8988T (cell line): ENCODE measurements around the gene VRK1.
"Not testable (repeated sequence)": the region's sequence is repeated elsewhere in the genome, so short reads cannot be mapped to it uniquely, and the experiment has no call there.

Source experiments
- DNase-seq: peaks from one replicate; pipeline ENCODE4 v3.0.0; 2011

VRK1 gene

DNA sequence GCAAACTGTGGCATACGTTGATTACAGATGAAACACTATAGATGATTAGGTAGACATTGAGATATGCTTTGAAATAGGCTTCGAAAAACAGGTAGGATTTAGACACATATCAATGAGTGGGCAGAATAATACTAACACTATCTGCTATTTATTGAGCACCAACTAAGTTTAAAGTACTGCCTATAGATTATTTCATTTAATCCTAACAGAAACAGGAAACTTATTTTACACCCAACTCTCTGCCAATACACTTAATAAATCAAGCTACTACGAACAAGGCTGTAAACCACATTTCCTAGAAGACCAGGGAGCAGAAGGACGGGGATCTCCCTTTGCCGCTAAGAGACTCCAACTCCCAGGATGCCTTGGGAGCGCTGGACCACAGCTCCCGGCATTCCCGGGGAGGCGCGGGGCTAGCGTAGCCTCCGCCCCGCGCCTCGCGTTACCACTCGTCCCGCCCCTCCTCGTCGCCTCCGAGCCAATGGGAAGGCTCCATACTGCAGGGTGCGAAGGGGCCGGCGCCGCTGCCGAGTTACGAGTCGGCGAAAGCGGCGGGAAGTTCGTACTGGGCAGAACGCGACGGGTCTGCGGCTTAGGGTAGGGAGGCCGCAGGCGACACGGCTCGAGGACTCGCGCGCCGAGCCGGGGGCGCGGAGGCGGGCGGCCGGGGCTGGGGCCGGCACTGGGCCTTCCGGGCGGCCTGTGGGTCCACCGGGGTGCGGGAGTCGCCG, at the start of gene VRK1:
TSS of gene VRK1 (plus strand) at position 532 of the 731 bp plus-strand sequence. CDS start 36,090 bp downstream, outside the sequence.
- peak; percentile 77 for DNase-seq

GRCh38 chr14:96747608-96748007, 49.6 kb upstream of the VRK1 start:
- DNase-seq, result no peak

DNA sequence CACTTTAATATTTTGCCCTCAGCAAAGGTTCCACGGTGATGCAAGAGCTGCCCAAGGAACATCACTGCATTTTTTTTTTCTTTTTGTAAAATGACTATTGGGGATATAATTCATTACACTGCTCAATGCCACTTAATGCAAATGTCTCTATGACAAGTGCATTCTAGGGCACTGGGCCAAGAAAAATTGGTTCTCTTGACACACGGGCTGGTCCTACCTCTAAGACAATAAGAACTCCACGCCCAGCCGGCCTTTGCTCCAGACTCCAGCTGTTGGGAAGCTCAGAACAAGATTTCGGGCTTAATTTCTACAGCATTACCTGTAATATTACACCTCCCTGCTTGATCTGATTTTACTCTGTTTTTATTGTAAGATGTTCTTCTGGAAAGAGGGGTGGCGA, 48.8 kb upstream of the VRK1 start:
- DNase-seq, result no peak

DNA sequence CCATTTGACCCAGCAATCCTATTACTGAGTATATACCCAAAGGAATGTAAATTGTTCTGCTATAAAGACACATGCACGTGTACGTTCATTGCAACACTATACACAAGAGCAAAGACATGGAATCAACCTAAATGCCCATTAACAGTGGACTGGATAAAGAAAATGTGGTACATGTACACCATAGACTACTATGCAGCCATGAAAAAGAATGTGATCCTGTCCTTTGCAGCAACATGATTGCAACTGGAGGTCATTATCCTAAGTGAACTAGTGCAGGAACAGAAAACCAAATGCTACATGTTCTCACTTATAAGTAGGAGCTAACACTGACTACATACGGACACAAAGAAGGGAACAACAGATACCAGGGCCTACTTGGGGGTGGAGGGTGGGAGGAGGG, 45.7 kb upstream of the VRK1 start:
- DNase-seq, result no peak

DNA sequence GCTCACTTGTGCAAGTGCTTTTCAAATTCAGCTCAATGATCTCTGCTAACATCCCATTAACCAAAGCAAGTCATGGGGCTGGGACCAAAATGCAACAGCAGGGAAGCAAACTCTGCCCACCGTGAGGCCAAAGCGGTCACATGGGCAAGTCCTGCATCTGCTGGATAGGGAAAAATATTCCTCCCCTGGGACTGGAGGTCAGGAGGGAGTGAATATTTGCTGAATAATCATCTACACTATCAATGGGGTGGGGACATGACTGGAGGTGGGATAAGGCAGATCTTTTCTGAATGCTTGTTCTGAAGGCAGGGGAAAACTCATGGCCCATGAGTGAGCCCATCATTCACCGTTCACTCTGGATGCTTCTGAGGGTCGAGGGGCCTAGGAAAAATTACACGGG, 45.1 kb upstream of the VRK1 start:
- DNase-seq, result no peak

DNA sequence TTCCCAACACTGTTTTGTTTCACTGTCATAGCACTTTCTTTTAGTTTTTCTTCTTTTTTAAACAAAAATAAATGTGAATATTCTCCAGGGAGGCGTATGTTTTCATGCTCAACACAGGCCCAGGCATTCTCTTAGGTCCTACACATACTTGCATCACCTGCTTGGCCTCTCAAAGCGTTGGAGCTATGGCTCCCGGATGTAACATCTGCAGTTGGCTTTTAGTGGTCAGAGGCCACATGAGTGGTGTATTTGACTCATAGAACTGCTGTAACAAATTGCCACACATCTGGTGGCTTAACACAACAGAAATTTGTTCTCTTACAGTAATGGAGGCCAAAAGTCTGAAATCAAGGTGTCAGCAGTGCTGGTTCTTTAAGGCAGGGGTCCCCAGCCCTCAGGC, 44.6 kb upstream of the VRK1 start:
- DNase-seq, result no peak

DNA sequence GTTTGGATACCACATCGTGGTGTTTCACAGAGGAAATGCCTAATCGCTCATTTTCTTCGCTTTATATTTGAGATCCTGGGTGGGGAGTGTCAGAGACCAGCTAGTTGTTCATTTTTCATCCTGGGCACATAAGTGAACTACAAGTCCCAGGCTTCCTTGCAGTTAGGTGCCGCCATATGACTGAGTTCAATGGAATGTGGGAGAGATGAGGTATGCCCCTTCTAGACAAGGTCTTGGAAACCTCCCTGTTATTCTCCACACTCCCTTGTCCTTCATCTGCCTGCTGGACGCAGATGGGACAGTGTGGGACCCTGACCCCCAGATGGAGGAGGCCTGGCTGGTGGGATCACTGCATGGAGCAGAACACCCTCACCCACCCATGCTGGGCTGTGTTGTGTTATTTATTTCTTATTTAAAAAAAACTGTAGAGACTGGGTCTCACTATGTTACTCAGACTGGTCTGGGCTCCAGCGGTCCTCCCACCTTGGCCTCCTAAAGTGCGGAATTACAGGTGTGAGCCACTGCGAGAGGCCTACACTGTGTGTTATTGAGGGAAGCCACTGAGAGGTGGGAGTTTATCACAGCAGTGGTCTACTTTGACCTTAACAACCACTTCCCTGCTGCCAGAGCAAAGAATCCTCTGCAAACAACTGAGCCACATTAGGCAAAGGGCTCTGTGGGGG, 42.9 kb upstream of the VRK1 start:
- DNase-seq, result no peak

GRCh38 chr14:96754845-96755184, 42.4 kb upstream of the VRK1 start:
- DNase-seq, result no peak

GRCh38 chr14:96756745-96757144, 40.4 kb upstream of the VRK1 start:
- DNase-seq, result no peak

DNA sequence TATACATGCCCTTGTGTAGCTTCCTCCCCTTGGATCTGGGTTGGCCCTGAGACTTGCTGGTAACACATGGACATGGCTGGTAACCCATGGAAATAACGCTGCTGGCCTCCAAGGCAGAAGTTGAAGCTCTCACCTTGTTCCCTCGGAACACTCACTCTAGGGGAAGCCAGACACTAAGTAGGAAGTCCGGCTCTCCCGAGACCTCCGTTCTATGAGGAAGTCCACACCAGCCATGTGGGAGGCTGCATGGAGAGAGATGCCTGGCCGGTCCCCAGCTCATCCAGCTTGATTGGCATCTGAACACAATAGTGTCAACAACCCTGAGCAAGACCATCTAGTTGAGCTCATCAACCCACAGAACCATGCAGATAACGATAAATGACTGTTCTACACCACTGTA, 39.7 kb upstream of the VRK1 start:
- no peak for DNase-seq

GRCh38 chr14:96761066-96761465, 36.1 kb upstream of the VRK1 start:
- no peak for DNase-seq

- DNase-seq, result peak; percentile 36
Measured at GRCh38 chr14:96762650-96763049, 34.5 kb upstream of the VRK1 start.

GRCh38 chr14:96764012-96764411, 33.2 kb upstream of the VRK1 start:
- no peak for DNase-seq

DNA sequence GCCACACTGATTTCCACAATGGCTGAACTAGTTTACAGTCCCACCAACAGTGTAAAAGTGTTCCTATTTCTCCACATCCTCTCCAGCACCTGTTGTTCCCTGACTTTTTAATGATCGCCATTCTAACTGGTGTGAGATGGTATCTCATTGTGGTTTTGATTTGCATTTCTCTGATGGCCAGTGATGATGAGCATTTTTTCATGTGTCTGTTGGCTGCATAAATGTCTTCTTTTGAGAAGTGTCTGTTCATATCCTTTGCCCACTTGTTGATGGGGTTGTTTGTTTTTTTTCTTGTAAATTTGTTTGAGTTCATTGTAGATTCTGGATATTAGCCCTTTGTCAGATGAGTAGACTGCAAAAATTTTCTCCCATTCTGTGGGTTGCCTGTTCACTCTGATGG, 32.0 kb upstream of the VRK1 start:
- not testable (repeated sequence) for DNase-seq

GRCh38 chr14:96772929-96773328, 24.3 kb upstream of the VRK1 start:
- DNase-seq, result no peak

- DNase-seq, result no peak
Measured at GRCh38 chr14:96776791-96777190, 20.4 kb upstream of the VRK1 start.

GRCh38 chr14:96780500-96780899, 16.7 kb upstream of the VRK1 start:
- no peak for DNase-seq

GRCh38 chr14:96781371-96781770, 15.8 kb upstream of the VRK1 start:
- DNase-seq, result no peak

DNA sequence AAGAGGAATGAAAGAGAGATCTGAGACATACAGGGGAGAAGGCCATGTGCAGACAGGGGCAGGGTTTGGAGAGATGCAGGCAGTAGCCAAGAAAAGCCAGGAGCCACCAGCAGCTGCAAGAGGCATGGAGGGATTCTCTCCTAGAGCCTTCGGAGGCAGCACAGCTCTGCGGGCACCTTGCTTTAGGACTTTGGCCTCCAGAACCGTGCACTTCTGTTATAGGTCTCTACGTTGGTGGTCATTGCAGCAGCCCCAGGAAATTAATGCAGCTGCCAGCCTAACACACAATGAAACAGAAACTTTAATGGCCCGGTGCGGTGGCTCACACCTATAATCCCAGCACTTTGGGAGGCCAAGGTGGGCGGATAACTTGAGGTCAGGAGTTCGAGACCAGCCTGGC, 14.7 kb upstream of the VRK1 start:
- no peak for DNase-seq

- DNase-seq, result no peak
Measured at GRCh38 chr14:96783043-96783914, 13.9 kb upstream of the VRK1 start.

GRCh38 chr14:96783915-96784224, 13.3 kb upstream of the VRK1 start:
- DNase-seq, result no peak

DNA sequence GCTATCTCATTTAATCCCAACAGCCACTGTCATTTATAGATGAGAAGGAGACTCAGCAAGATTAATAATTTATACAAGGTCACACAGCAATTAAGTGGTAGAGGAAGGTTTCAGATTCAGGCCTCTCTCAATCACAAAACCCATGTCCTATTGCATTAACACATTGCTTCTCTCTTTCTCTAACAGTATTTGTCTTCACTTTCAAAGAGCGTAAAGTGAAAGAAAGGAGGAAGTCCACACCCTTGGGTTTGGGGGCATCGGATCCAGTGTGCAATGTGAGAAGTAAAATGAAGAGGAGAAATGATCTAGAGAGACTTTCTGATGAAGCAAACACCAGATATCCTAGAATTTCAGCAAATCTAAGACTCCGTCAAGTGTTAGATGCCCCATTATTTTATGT, 7.0 kb upstream of the VRK1 start:
- DNase-seq, result no peak

- DNase-seq, result no peak
Measured at GRCh38 chr14:96790706-96791105, 6.5 kb upstream of the VRK1 start.

DNA sequence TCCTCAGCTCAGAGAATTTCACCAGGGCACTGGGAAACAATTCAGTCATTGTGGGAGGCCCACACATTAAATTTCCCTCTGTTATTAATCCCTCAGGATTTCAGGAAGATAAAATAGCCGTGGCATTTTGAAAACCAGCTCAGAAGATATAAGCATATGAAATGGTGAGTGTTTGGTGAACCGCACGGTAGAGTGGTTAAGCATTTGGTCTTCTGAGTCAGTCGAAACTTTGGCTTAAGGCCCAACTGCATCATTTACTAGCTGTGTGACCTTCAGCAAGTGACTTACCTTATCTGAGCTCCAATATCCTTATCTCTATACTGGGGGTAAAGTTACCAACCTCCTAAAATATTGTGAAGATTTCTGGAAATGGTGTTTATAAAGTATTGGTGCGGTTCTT, 5.2 kb upstream of the VRK1 start:
- no peak for DNase-seq
